Activated naive CD4-positive, alpha-beta T cell treated with anti-CD3 and anti-CD28 coated beads, Interleukin-2, amount 50 U/mL, for 16 hours (primary cell): ENCODE results near the gene PGBD2.
"Not testable (repeated sequence)": the region's sequence is repeated elsewhere in the genome, so short reads cannot be mapped to it uniquely, and the experiment has no call there.

Source experiments
- DNase-seq: peaks from one replicate; pipeline ENCODE4 v3.0.0-alpha.2; 2020

The PGBD2 gene

DNA sequence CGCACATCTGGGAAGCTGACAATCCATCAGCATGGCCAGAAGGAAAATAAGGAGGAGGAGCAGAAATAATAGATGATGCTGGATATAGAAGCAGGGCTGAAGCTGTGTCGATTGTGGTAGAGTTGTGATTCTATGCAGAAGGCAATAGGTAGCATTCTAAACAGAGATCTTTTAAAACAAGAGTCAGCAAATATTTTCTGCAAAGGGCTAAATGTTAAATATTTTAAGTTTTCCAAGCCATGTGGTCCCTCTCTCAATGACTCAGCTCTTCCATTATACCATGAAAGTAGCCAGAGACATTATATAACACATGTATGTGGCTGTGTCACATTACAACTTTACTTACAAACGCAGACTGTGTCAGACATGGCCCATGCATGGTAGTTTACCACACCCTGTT is 21.2 kb downstream of the PGBD2 start:
- DNase-seq: not testable (repeated sequence)

- DNase-seq: not testable (repeated sequence)
Measured at GRCh38 chr1:248928122-248928521, 22.1 kb downstream of the PGBD2 start.

GRCh38 chr1:248930037-248930436 is 24.0 kb downstream of the PGBD2 start:
- not testable (repeated sequence) for DNase-seq

DNA sequence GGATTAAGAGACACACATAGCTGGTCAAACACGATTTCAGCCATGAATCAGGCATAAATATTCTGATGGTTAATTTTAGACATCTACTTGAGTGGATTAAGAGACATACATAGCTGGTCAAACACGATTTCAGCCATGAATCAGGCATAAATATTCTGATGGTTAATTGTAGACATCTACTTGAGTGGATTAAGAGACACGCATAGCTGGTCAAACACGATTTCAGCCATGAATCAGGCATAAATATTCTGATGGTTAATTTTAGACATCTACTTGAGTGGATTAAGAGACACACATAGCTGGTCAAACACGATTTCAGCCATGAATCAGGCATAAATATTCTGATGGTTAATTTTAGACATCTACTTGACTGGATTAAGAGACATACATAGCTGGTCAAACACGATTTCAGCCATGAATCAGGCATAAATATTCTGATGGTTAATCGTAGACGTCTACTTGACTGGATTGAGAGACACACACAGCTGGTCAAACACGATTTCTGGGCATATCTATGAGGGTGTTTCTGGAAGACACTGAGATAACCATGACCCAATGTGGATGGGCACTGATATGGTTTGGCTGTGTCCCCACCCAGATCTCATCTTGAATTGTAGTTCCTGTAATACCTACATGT is 32.3 kb downstream of the PGBD2 start:
- not testable (repeated sequence) for DNase-seq

DNA sequence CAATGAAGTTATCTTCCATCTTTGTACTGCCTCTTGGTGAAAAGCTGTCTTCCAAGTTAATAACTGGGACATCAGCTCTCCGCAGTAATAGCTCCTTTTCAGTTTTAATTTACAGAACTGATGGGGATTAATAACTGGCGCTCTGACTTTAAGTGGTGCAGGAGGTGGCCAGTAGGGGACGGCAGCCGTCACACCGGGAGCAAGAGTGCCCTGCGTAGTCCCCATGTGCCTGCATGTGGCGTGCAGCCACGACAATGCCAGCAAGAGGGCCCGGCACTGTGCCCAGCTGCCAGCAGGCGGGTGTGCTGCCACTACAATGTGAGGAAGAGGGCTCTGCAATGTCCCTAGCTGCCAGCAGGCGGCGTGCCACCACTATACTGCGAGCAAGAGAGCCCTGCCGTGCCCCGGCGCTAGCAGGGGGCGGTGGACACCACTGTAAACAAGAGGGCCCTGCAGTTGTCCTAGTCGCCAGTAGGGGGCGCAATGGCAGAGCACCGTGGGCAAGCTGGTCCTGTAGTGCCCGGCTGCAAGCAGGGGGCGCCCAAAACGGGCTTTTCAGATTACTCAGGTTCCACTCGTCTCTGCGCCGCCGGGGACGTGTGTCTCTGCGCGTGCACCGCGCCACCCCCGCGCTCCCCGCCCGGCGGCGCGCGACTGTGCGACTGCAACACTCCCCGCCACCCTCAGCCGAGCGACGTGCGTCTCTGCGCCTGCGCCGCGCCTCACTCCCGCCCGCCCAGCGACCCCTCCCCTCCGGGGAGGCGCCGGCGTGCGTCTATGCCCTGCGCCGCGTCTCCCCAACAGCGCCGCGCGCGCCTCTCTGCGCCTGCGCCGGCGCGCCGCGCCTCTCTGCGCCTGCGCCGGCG is 38.3 kb downstream of the PGBD2 start:
- not testable (repeated sequence) for DNase-seq

GRCh38 chr1:248945000-248945423 is 39.0 kb downstream of the PGBD2 start:
- not testable (repeated sequence) for DNase-seq

GRCh38 chr1:248945453-248945852 is 39.4 kb downstream of the PGBD2 start:
- DNase-seq: not testable (repeated sequence)

- not testable (repeated sequence) for DNase-seq
Measured at GRCh38 chr1:248945856-248946416, 39.9 kb downstream of the PGBD2 start.
